GM12878 (cell line): ENCODE results near the gene SNAPC4. TPM values are rescaled to one million over a fixed set of nuclear protein-coding genes. Genes with fewer than 3 reads are reported as not detected.

Experiments used
- CBX5 ChIP-seq: sonication (generic); IDR thresholded peaks from 2 replicates; pipeline ENCODE4 v1.6.1; 2016; ENCODE audit warnings: low read depth, moderate library complexity, mild to moderate bottlenecking, inconsistent platforms
- CHD4 ChIP-seq: fragments of 200-600 bp; sonication (generic); IDR thresholded peaks from 2 replicates; pipeline ENCODE4 v1.6.1; 2016; ENCODE audit warnings: mild to moderate bottlenecking
- CREM ChIP-seq: IDR thresholded peaks from 2 replicates; pipeline ENCODE4 v1.6.1; 2014; ENCODE audit warnings: antibody characterized with exemption, low read depth
- CTCF ChIP-seq, 3 experiments: IDR thresholded peaks in 2 of 3; conservative IDR thresholded peaks in 1 of 3; 2 replicates each; pipeline ENCODE4 v1.5.1; 2011; ENCODE audit warnings: low read depth in 3 of 3, low read length in 3 of 3, mild to moderate bottlenecking in 3 of 3, control low read depth in 2 of 3, moderate library complexity in 2 of 3, inconsistent platforms in 1 of 3, mixed read lengths in 1 of 3; ENCODE audit not compliant: control insufficient read depth in 2 of 3, insufficient read depth in 1 of 3; ENCODE audit errors: extremely low read depth in 1 of 3
- DPF2 ChIP-seq: fragments of 450-650 bp; IDR thresholded peaks from 2 replicates; pipeline ENCODE4 v1.6.1; 2017; ENCODE audit warnings: mild to moderate bottlenecking
- GABPA ChIP-seq: IDR thresholded peaks from 2 replicates; pipeline ENCODE4 v1.6.1; 2014; ENCODE audit warnings: antibody characterized with exemption, low read depth, mild to moderate bottlenecking, inconsistent platforms
- HCFC1 ChIP-seq: fragments of 150-350 bp; IDR thresholded peaks from 2 replicates; pipeline ENCODE4 v1.6.1; 2014; ENCODE audit warnings: low read length
- HDAC6 ChIP-seq: fragments of 200-600 bp; sonication (generic); IDR thresholded peaks from one replicate; pipeline ENCODE4 v1.8.0; 2017; ENCODE audit warnings: antibody characterized with exemption; ENCODE audit not compliant: unreplicated experiment
- HDGF ChIP-seq: fragments of 450-650 bp; IDR thresholded peaks from 2 replicates; pipeline ENCODE4 v1.6.1; 2016; ENCODE audit warnings: antibody characterized with exemption
- IKZF2 ChIP-seq, 2 experiments: fragments of 450-650 bp; IDR thresholded peaks; 2 replicates each; pipeline ENCODE4 v1.6.1; 2017; ENCODE audit warnings: mild to moderate bottlenecking in 2 of 2, moderate library complexity in 2 of 2
- LARP7 ChIP-seq: fragments of 450-650 bp; IDR thresholded peaks from 2 replicates; pipeline ENCODE4 v1.6.1; 2017; ENCODE audit warnings: mild to moderate bottlenecking
- NFXL1 ChIP-seq: fragments of 450-650 bp; IDR thresholded peaks from 2 replicates; pipeline ENCODE4 v1.6.1; 2017; ENCODE audit warnings: antibody characterized with exemption, mild to moderate bottlenecking, borderline replicate concordance
- PAX8 ChIP-seq: fragments of 450-650 bp; IDR thresholded peaks from 2 replicates; pipeline ENCODE4 v1.6.1; 2017; ENCODE audit warnings: mild to moderate bottlenecking, moderate library complexity
- PKNOX1 ChIP-seq: fragments of 450-650 bp; IDR thresholded peaks from 2 replicates; pipeline ENCODE4 v1.6.1; 2016; ENCODE audit warnings: mild to moderate bottlenecking
- POLR2A ChIP-seq: IDR thresholded peaks from 2 replicates; pipeline ENCODE4 v1.6.1; 2011; ENCODE audit warnings: low read depth, mild to moderate bottlenecking, low read length
- POLR2AphosphoS2 ChIP-seq: IDR thresholded peaks from 2 replicates; pipeline ENCODE4 v1.6.1; 2011; ENCODE audit warnings: low read depth, mild to moderate bottlenecking, low read length, improper control_type of control experiment, moderate library complexity
- RAD21 ChIP-seq: IDR thresholded peaks from 2 replicates; pipeline ENCODE4 v1.6.1; 2011; ENCODE audit warnings: mild to moderate bottlenecking, low read depth, low read length, moderate library complexity; ENCODE audit not compliant: insufficient read depth
- RFX5 ChIP-seq: IDR thresholded peaks from 2 replicates; pipeline ENCODE4 v1.6.1; 2011; ENCODE audit warnings: low read depth, low read length, improper control_type of control experiment
- RUNX3 ChIP-seq: IDR thresholded peaks from 2 replicates; pipeline ENCODE4 v1.6.1; 2012; ENCODE audit warnings: low read length, inconsistent platforms
- SRF ChIP-seq, 2 experiments: IDR thresholded peaks; 2 replicates each; pipeline ENCODE4 v1.6.1; 2011; ENCODE audit warnings: low read depth in 2 of 2, low read length in 2 of 2, mild to moderate bottlenecking in 1 of 2, moderate library complexity in 1 of 2
- TAF1 ChIP-seq: IDR thresholded peaks from 2 replicates; pipeline ENCODE4 v1.6.1; 2011; ENCODE audit warnings: mild to moderate bottlenecking, low read depth, low read length, borderline replicate concordance
- TARDBP ChIP-seq: IDR thresholded peaks from 2 replicates; pipeline ENCODE4 v1.6.1; 2016; ENCODE audit warnings: borderline replicate concordance
- WRNIP1 ChIP-seq: IDR thresholded peaks from 2 replicates; pipeline ENCODE4 v1.6.1; 2011; ENCODE audit warnings: low read depth, low read length, improper control_type of control experiment, borderline replicate concordance
- YY1 ChIP-seq: IDR thresholded peaks from 2 replicates; pipeline ENCODE4 v1.6.1; 2011; ENCODE audit warnings: low read depth, mild to moderate bottlenecking, low read length
- ZNF24 ChIP-seq: fragments of 450-650 bp; IDR thresholded peaks from 2 replicates; pipeline ENCODE4 v1.6.1; 2017; ENCODE audit warnings: antibody characterized with exemption, mild to moderate bottlenecking
- polyA plus RNA-seq, 11 experiments: library from polyadenylated mRNA; depleted of rRNA in 4 of 11; unstranded in 6 of 11; stranded (reverse) in 5 of 11; fragments of >200 nt; fragmentation: Nextera tagmentation in 4 of 11; fragmentation: Illumina TruSeq in 1 of 11; extraction: Ambion mirVana in 4 of 11; extraction: Trizol in 1 of 11; gene quantifications; 1 replicate in 1 of 11; 2 replicates in 10 of 11; pipeline versions ENCODE4 v1.2.1 to v1.2.3, GENCODE V29; 2011 to 2016; ENCODE audit warnings: inconsistent platforms in 2 of 11, missing spikeins in 2 of 11, low read depth in 1 of 11
- total RNA-seq, 4 experiments: library from RNA; depleted of rRNA in 3 of 4; stranded (reverse); fragments of >200 nt in 3 of 4; fragmentation: Illumina TruSeq in 1 of 4; extraction: Trizol in 1 of 4; gene quantifications; 2 replicates each; pipeline versions ENCODE4 v1.2.1 to v1.2.3, GENCODE V29; 2013 to 2021
- TF ChIP-seq, protein P1 (sequence below): fragments of 450-650 bp; IDR thresholded peaks from 2 replicates; pipeline ENCODE4 v1.6.1; 2017; ENCODE audit warnings: mild to moderate bottlenecking
- TF ChIP-seq, protein P2 (sequence below): IDR thresholded peaks from 2 replicates; pipeline ENCODE4 v1.6.1; 2012; ENCODE audit warnings: low read depth, low read length, improper control_type of control experiment

SNAPC4 gene
- total and polyA plus RNA-seq, 10 of the 15 experiments (the other 5 are each of a cell fraction or from before 2014, with no cell fraction given) = 0.42 to 19.8 (median 7.0) TPM

- peak; percentile 90 to 98 (median 91) for TF ChIP-seq CTCF (IDR thresholded peaks at IDR 0.05 in 2 of 3, conservative IDR thresholded peaks at IDR 0.05 in 1 of 3; ENCODE audit: control insufficient read depth in 2 of 3, extremely low read depth in 1 of 3, insufficient read depth in 1 of 3, low read depth in 3 of 3, low read length in 3 of 3)
- peak; percentile 99 for TF ChIP-seq LARP7
- TF ChIP-seq TAF1 = peak; percentile 66; the same call in 1 of the 2 replicates
- TF ChIP-seq POLR2AphosphoS2 = peak; percentile 74; the same call in 1 of the 2 replicates
- TF ChIP-seq, protein P1, sequence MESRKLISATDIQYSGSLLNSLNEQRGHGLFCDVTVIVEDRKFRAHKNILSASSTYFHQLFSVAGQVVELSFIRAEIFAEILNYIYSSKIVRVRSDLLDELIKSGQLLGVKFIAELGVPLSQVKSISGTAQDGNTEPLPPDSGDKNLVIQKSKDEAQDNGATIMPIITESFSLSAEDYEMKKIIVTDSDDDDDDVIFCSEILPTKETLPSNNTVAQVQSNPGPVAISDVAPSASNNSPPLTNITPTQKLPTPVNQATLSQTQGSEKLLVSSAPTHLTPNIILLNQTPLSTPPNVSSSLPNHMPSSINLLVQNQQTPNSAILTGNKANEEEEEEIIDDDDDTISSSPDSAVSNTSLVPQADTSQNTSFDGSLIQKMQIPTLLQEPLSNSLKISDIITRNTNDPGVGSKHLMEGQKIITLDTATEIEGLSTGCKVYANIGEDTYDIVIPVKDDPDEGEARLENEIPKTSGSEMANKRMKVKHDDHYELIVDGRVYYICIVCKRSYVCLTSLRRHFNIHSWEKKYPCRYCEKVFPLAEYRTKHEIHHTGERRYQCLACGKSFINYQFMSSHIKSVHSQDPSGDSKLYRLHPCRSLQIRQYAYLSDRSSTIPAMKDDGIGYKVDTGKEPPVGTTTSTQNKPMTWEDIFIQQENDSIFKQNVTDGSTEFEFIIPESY = peak; percentile 91
- no peak for TF ChIP-seq WRNIP1
- TF ChIP-seq CHD4 = no peak
- peak; percentile 99 for TF ChIP-seq YY1
- TF ChIP-seq HDAC6 = no peak
- peak; percentile 58; the same call in 1 of the 2 replicates for TF ChIP-seq HDGF
- TF ChIP-seq DPF2 = peak; percentile 89
- TF ChIP-seq, protein P2, sequence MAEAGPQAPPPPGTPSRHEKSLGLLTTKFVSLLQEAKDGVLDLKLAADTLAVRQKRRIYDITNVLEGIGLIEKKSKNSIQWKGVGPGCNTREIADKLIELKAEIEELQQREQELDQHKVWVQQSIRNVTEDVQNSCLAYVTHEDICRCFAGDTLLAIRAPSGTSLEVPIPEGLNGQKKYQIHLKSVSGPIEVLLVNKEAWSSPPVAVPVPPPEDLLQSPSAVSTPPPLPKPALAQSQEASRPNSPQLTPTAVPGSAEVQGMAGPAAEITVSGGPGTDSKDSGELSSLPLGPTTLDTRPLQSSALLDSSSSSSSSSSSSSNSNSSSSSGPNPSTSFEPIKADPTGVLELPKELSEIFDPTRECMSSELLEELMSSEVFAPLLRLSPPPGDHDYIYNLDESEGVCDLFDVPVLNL = no peak
- no peak for TF ChIP-seq PKNOX1
- TF ChIP-seq RFX5 = no peak
- 0 out of 2 replicates have a peak, but pooled peaks have one; percentile 56 for TF ChIP-seq NFXL1
- TF ChIP-seq TARDBP = peak; percentile 73; the same call in 1 of the 2 replicates
- TF ChIP-seq CBX5 = peak; percentile 78; the same call in 1 of the 2 replicates
- no peak for TF ChIP-seq IKZF2 (IDR thresholded peaks at IDR 0.05)
- peak; percentile 82 for TF ChIP-seq HCFC1
- no peak for TF ChIP-seq PAX8
- peak; percentile 85 for TF ChIP-seq GABPA
- peak; percentile 37; the same call in 1 of the 2 replicates for TF ChIP-seq RAD21
- peak; percentile 27; the same call in 1 of the 2 replicates for TF ChIP-seq ZNF24
- TF ChIP-seq CREM = peak; percentile 57
- TF ChIP-seq RUNX3 = no peak
- peak; percentile 88 for TF ChIP-seq POLR2A
- TF ChIP-seq SRF (IDR thresholded peaks at IDR 0.05; ENCODE audit: low read depth in 2 of 2, low read length in 2 of 2) = peak; percentile 87
- TF ChIP-seq, all 136 proteins: peak for 53
Measured at GRCh38 chr9:136363106-136363948, 36.6 kb downstream of the SNAPC4 start, which contains the start of gene DNLZ (continued).
